ENCODE measurements around the gene CCL24. TPM values are rescaled to one million over a fixed set of nuclear protein-coding genes. Genes with fewer than 3 reads are reported as not detected.
"Not testable (repeated sequence)": the region's sequence is repeated elsewhere in the genome, so short reads cannot be mapped to it uniquely, and the experiment has no call there.

Gene CCL24
- polyA plus RNA-seq, 1 experiment: not detected

DNA sequence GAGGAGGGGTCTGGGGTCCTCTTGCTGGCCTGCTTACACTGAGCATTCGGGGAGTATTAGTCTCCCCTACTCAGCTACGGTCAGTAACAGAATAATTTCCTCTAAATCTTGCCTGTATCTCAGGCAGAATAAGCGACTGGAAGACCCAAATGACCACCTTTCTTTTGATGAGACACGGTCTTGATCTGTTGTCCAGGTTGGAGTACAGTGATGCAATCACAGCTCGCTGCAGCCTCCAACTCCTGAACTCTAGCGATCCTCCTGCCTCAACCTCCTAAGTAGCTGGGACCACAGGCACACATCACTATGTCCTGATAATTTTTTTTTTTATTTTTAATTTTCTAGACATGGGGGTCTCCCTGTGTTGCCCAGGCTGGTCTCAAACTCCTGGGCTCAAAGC, 17.2 kb downstream of the CCL24 start:
- CTCF ChIA-PET: no interaction called here
- Histone ChIP-seq H3K9me3 (ENCODE audit: control insufficient read depth, insufficient read depth, low read length) (no peaks in the 10 kb centered on the region), H3K4me3 (ENCODE audit: low read depth, low read length) (no peak overlapping the region), H3K27me3 (ENCODE audit: control insufficient read depth, insufficient read depth, low read length) (peaks cover 12% of the 10 kb centered on the region), H3K27ac (ENCODE audit: low read depth, low read length) (no peak overlapping the region)
- POLR2A ChIA-PET: no interaction called here
- DNase-seq (ENCODE audit: low read depth, low spot score): no peak
- TF ChIP-seq, protein P1, sequence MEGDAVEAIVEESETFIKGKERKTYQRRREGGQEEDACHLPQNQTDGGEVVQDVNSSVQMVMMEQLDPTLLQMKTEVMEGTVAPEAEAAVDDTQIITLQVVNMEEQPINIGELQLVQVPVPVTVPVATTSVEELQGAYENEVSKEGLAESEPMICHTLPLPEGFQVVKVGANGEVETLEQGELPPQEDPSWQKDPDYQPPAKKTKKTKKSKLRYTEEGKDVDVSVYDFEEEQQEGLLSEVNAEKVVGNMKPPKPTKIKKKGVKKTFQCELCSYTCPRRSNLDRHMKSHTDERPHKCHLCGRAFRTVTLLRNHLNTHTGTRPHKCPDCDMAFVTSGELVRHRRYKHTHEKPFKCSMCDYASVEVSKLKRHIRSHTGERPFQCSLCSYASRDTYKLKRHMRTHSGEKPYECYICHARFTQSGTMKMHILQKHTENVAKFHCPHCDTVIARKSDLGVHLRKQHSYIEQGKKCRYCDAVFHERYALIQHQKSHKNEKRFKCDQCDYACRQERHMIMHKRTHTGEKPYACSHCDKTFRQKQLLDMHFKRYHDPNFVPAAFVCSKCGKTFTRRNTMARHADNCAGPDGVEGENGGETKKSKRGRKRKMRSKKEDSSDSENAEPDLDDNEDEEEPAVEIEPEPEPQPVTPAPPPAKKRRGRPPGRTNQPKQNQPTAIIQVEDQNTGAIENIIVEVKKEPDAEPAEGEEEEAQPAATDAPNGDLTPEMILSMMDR (IDR thresholded peaks at IDR 0.05; ENCODE audit: low read depth, low read length): no peak

DNA sequence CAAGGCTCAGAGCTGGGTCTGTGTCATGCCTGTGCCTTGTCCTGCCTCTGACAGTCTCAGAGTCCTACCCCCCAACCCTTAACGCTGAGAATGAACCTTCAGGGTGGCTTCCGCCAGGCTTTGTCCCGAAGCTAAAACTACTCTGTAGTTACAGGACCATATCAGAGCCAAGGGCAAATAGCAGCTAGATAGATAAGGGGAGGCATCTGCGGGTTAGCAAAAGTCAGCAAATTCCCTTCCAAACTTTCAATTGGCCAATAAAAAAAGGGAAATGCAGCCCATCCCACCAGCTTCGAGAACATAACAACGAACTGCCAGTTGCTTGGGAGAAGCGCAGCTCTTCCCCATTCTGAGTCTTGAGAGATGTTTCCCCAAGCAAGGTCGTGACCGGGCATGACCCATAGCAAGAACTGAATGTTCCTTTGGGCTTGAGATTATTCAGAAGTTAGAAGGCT, 17.7 kb downstream of the CCL24 start:
- H3K9me3 ChIP-seq (ENCODE audit: control insufficient read depth, insufficient read depth, low read length): no peaks in the 10 kb centered on the region
- no peak for DNase-seq (ENCODE audit: low read depth, low spot score)
- ChIA-PET POLR2A (interaction anchor here (0.7 kb wide), 1 partner anchor 119 kb away, joined by 8 read pairs; no protein-coding TSS in a partner anchor), CTCF (no interaction called here)
- TF ChIP-seq, protein P1 (IDR thresholded peaks at IDR 0.05; ENCODE audit: low read depth, low read length): no peak
- no peak overlapping the region for H3K4me3 ChIP-seq (ENCODE audit: low read depth, low read length)
- no peak overlapping the region for H3K27ac ChIP-seq (ENCODE audit: low read depth, low read length)
- H3K27me3 ChIP-seq (ENCODE audit: control insufficient read depth, insufficient read depth, low read length): peaks cover 12% of the 10 kb centered on the region

DNA sequence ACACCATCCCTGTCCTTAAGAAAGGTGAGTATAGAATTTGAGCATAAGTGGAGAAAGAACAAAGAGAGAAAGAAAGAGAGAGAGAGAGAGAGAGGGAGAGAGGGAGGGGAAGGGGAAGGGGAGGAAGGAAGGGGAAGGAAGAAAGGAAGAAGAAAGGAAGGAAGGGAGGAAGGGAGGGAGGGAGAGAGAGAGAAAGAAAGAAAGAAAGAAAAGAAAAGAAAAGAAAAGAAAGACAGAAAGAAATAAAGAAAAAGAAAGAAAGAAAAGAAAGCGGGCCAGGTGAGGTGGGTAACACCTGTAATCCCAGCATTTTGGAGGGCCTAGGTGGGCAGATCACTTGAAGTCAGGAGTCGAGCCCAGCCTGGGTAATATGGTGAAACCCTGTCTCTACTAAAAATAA, 19.9 kb downstream of the CCL24 start:
- no peaks in the 10 kb centered on the region for H3K9me3 ChIP-seq (ENCODE audit: control insufficient read depth, insufficient read depth, low read length)
- ChIA-PET CTCF (no interaction called here), POLR2A (no interaction called here)
- no peak overlapping the region for H3K27ac ChIP-seq (ENCODE audit: low read depth, low read length)
- H3K27me3 ChIP-seq (ENCODE audit: control insufficient read depth, insufficient read depth, low read length): peaks cover 16% of the 10 kb centered on the region
- no peak overlapping the region for H3K4me3 ChIP-seq (ENCODE audit: low read depth, low read length)
- TF ChIP-seq, protein P1 (IDR thresholded peaks at IDR 0.05; ENCODE audit: low read depth, low read length): no peak
- DNase-seq (ENCODE audit: low read depth, low spot score): no peak

DNA sequence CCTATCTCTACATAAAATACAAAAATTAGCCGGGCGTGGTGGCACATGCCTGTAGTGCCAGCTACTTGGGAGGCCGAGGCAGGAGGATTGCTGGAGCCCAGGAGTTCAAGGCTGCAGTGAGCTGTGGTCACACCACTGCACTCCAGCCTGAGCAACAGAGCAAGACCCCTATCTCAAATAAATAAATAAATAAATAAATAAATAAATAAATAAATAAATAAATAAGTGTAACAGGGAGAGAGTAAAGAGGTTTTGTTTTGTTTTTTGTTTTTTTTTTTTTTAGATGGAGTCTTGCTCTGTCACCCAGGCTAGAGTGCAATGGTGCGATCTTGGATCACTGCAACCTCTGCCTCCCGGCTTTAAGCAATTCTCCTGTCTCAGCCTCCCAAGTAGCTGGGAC, 21.0 kb downstream of the CCL24 start:
- not testable (repeated sequence) for DNase-seq (ENCODE audit: low read depth, low spot score)

DNA sequence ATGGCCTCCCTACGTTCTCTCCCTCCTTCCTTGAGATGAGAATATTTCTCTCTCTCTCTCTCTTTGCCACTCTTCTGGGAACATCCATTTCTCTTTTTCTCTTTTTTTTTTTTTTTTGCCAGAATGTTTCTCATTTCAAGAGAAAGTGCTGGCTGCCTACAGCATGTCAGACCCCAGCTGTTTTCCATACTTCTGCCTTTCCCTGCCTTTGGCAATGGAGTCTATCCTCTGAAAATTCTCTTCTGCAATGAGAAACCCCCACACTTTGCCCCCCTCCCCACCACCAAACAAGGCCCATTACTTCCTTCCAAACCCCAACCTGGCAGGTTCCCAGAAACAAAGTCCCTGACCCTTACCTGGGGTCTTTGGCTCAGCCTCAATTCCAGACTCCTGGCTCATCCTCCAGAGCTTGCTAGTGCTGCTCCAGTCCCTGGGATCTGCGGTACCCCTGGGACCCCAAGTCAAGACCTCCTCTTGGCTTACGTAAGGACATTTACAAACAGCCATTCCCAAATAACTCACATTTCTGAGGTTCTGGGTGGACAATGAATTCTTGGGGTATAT, 24.2 kb downstream of the CCL24 start:
- Histone ChIP-seq H3K4me3 (ENCODE audit: low read depth, low read length) (no peak overlapping the region), H3K9me3 (ENCODE audit: control insufficient read depth, insufficient read depth, low read length) (no peaks in the 10 kb centered on the region), H3K27ac (ENCODE audit: low read depth, low read length) (no peak overlapping the region), H3K27me3 (ENCODE audit: control insufficient read depth, insufficient read depth, low read length) (peaks cover 8% of the 10 kb centered on the region)
- ChIA-PET POLR2A (no interaction called here), CTCF (no interaction called here)
- DNase-seq (ENCODE audit: low read depth, low spot score): no peak
- TF ChIP-seq, protein P1 (IDR thresholded peaks at IDR 0.05; ENCODE audit: low read depth, low read length): no peak

More for the DNA sequence above, 21.0 kb downstream of the CCL24 start:
- not testable (repeated sequence) for H3K4me3 ChIP-seq (ENCODE audit: low read depth, low read length); H3K9me3 ChIP-seq (ENCODE audit: control insufficient read depth, insufficient read depth, low read length); H3K27ac ChIP-seq (ENCODE audit: low read depth, low read length)
- ChIA-PET POLR2A (interaction anchor here (0.7 kb wide), 1 partner anchor 30 kb away, joined by 4 read pairs; no protein-coding TSS in a partner anchor), CTCF (interaction anchor here (0.7 kb wide), 1 partner anchor 16 kb away, joined by 5 read pairs; no protein-coding TSS in a partner anchor)
- peaks cover 16% of the 10 kb centered on the region for H3K27me3 ChIP-seq (ENCODE audit: control insufficient read depth, insufficient read depth, low read length)

DNA sequence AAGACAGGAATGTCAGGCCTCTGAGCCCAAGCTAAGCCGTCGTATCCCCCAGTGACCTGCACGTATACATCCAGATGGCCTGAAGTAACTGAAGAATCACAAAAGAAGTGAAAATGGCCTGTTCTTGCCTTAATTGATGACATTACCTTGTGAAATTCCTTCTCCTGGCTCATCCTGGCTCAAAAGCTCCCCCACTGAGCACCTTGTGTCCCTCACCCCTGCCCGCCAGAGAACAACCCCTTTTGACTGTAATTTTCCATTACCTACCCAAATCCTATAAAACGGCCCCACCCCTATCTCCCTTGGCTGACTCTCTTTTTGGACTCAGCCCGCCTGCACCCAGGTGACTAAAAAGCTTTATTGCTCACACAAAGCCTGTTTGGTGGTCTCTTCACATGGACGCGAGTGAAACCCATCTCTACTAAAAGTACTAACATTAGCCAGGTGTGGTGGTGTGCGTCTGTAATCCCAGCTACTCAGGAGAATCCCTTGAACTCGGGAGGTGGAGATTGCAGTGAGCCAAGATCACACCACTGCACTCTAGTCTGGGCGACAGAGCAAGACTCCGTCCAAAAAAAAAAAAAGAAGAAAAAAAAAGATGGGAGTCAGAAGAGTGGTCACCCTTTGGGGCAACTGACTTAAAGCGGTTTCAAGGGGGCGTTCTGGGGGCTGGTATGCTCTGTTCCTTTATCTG, 25.3 kb downstream of the CCL24 start:
- H3K9me3 ChIP-seq (ENCODE audit: control insufficient read depth, insufficient read depth, low read length); H3K27me3 ChIP-seq (ENCODE audit: control insufficient read depth, insufficient read depth, low read length); DNase-seq (ENCODE audit: low read depth, low spot score); CTCF ChIA-PET; H3K4me3 ChIP-seq (ENCODE audit: low read depth, low read length); H3K27ac ChIP-seq (ENCODE audit: low read depth, low read length): not testable (repeated sequence)
- POLR2A ChIA-PET: interaction anchor here (0.7 kb wide), 1 partner anchor 36 kb away, joined by 7 read pairs; no protein-coding TSS in a partner anchor

DNA sequence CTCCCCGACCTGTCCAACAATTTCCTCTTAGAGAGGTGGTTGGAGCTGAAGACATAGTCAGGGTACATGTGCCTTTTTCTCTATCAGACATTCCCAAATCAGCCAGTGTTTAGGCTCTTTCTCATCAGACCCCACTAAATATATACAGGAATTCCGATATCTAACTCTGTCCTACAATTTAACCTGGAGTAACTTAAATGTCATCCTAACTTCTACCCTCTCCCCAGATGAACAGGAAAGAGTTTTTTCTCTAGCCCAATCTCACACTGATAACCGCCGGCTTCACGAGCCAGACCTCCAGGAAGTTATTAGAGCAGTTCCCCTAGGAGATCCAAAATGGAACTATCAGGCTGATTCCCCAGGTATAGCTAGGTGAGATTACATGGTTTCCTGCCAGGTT, 30.5 kb downstream of the CCL24 start:
- H3K9me3 ChIP-seq (ENCODE audit: control insufficient read depth, insufficient read depth, low read length); CTCF ChIA-PET; H3K27ac ChIP-seq (ENCODE audit: low read depth, low read length); DNase-seq (ENCODE audit: low read depth, low spot score); H3K4me3 ChIP-seq (ENCODE audit: low read depth, low read length): not testable (repeated sequence)
- POLR2A ChIA-PET: interaction anchor here (0.7 kb wide), 1 partner anchor 46 kb away, joined by 6 read pairs; no protein-coding TSS in a partner anchor
- peaks cover 10% of the 10 kb centered on the region for H3K27me3 ChIP-seq (ENCODE audit: control insufficient read depth, insufficient read depth, low read length)

DNA sequence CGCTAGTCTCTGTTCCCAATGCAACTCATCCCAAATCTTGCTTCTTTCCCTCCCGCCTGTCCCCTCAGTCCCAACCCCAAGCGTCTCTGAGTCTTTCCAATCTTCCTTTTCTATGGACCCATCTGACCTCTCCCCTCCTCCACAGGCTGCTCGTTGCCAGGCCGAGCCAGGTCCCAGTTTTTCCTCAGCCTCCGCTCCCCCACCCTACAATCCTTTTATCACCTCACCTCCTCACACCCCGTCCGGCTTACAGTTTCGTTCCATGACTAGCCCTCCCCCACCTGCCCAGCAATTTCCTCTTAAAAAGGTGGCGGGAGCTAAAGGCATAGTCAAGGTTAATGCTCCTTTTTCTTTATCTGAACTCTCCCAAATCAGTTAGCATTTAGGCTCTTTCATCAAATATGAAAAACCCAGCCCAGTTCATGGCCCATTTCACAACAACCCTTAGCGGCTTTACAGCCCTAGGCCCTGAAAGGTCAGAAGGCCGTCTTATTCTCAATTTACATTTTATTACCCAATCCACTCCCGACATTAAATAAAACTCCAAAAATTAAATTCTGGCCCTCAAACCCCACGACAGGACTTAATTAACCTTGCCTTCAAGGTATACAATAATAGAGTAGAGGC, 32.8 kb downstream of the CCL24 start:
- CTCF ChIA-PET; H3K4me3 ChIP-seq (ENCODE audit: low read depth, low read length); H3K9me3 ChIP-seq (ENCODE audit: control insufficient read depth, insufficient read depth, low read length); DNase-seq (ENCODE audit: low read depth, low spot score); H3K27ac ChIP-seq (ENCODE audit: low read depth, low read length); POLR2A ChIA-PET: not testable (repeated sequence)
- H3K27me3 ChIP-seq (ENCODE audit: control insufficient read depth, insufficient read depth, low read length): peaks cover 12% of the 10 kb centered on the region

Measured in AG04450 (cell line).